Mesendoderm (in vitro differentiated cells): ENCODE measurements around the gene PIAS1.

ENCODE experiments used
- DNase-seq: peaks from one replicate; pipeline ENCODE4 v3.0.0; 2013
- H2AK5ac ChIP-seq: 2 replicates; pipeline ENCODE4 v1.6.1; 2013; ENCODE audit warnings: low read length, inconsistent platforms
- H2BK120ac ChIP-seq: 2 replicates; pipeline ENCODE4 v1.6.1; 2013; ENCODE audit warnings: low read depth, mild to moderate bottlenecking, low read length, moderate library complexity, mixed read lengths
- H2BK15ac ChIP-seq: replicated peaks from 2 replicates; pipeline ENCODE4 v1.6.1; 2013; ENCODE audit warnings: low read depth, mild to moderate bottlenecking, moderate library complexity
- H2BK5ac ChIP-seq: 2 replicates; pipeline ENCODE4 v1.6.1; 2013; ENCODE audit warnings: low read length, inconsistent platforms
- H3K18ac ChIP-seq: 2 replicates; pipeline ENCODE4 v1.6.1; 2013; ENCODE audit warnings: mild to moderate bottlenecking, low read length, mixed read lengths
- H3K23ac ChIP-seq: one replicate; pipeline ENCODE4 v1.6.1; 2013; ENCODE audit warnings: low read length
- H3K27ac ChIP-seq: 2 replicates; pipeline ENCODE4 v1.5.1; 2013; ENCODE audit warnings: low read depth, mild to moderate bottlenecking, inconsistent platforms, low read length, moderate library complexity
- H3K27me3 ChIP-seq: 2 replicates; pipeline ENCODE4 v1.6.1; 2013; ENCODE audit warnings: low read length, control low read depth, mild to moderate bottlenecking, inconsistent platforms; ENCODE audit not compliant: insufficient read depth, poor library complexity
- H3K36me3 ChIP-seq: 2 replicates; pipeline ENCODE4 v1.6.1; 2013; ENCODE audit warnings: low read length, inconsistent platforms; ENCODE audit not compliant: control insufficient read depth, insufficient read depth
- H3K4ac ChIP-seq: one replicate; pipeline ENCODE4 v1.6.1; 2013; ENCODE audit warnings: low read depth, mild to moderate bottlenecking, low read length, moderate library complexity
- H3K4me1 ChIP-seq: 2 replicates; pipeline ENCODE4 v1.6.1; 2013; ENCODE audit warnings: low read depth, low read length, inconsistent platforms; ENCODE audit not compliant: control insufficient read depth
- H3K4me2 ChIP-seq: 2 replicates; pipeline ENCODE4 v1.6.1; 2013; ENCODE audit warnings: low read length
- H3K4me3 ChIP-seq: 2 replicates; pipeline ENCODE4 v1.5.1; 2013; ENCODE audit warnings: mild to moderate bottlenecking, low read length
- H3K56ac ChIP-seq: one replicate; pipeline ENCODE4 v1.6.1; 2013; ENCODE audit warnings: low read length
- H3K79me1 ChIP-seq: 2 replicates; pipeline ENCODE4 v1.6.1; 2013; ENCODE audit warnings: low read length, inconsistent platforms
- H3K79me2 ChIP-seq: 2 replicates; pipeline ENCODE4 v1.6.1; 2013; ENCODE audit warnings: mild to moderate bottlenecking, low read length; ENCODE audit not compliant: control insufficient read depth, insufficient read depth
- H3K9ac ChIP-seq: 2 replicates; pipeline ENCODE4 v1.6.1; 2013; ENCODE audit warnings: low read length, inconsistent platforms
- H4K5ac ChIP-seq: one replicate; pipeline ENCODE4 v1.6.1; 2013; ENCODE audit warnings: low read length
- H4K8ac ChIP-seq: one replicate; pipeline ENCODE4 v1.6.1; 2013; ENCODE audit warnings: low read depth, mild to moderate bottlenecking, control low read depth, low read length, moderate library complexity
- WGBS: extraction: QIAGEN DNeasy Blood & Tissue Kit; methylation state at CpG from one replicate; pipeline ENCODE4 v1.1.7; 2013; ENCODE audit warnings: low lambda C conversion rate, missing lambda C conversion rate; ENCODE audit not compliant: insufficient coverage; ENCODE audit errors: extremely low coverage; 5-methylcytosine and 5-hydroxymethylcytosine counted together

The PIAS1 gene

GRCh38 chr15:68206711-68207151 lies 152.6 kb downstream of the PIAS1 start:
- Histone ChIP-seq H3K79me1 (peaks cover 14% of the 10 kb centered on the region), H3K27me3 (no peaks in the 10 kb centered on the region), H3K4me3 (no peak overlapping the region), H2AK5ac (no peak overlapping the region), H2BK15ac (no peak overlapping the region), H3K56ac (no peak overlapping the region), H3K23ac (no peak overlapping the region), H2BK120ac (no peak overlapping the region), H4K5ac (no peak overlapping the region), H3K79me2 (no peaks in the 10 kb centered on the region), H3K18ac (no peak overlapping the region), H3K36me3 (no peaks in the 10 kb centered on the region), H2BK5ac (no peak overlapping the region), H3K9ac (no peak overlapping the region), H3K27ac (no peak overlapping the region), H3K4me1 (peaks cover 12% of the 10 kb centered on the region), H3K4me2 (no peak overlapping the region), H4K8ac (no peak overlapping the region), H3K4ac (no peak overlapping the region)
- WGBS: no CpG with 5 or more reads among the region's 12 CpGs
- DNase-seq: no peak

- no peak overlapping the region for H2AK5ac ChIP-seq
- no peak overlapping the region for H4K5ac ChIP-seq
- no peak overlapping the region for H3K4me2 ChIP-seq
- H3K9ac ChIP-seq: no peak overlapping the region
- DNase-seq: no peak
- H2BK5ac ChIP-seq: no peak overlapping the region
- no peak overlapping the region for H3K18ac ChIP-seq
- H2BK120ac ChIP-seq: no peak overlapping the region
- no peak overlapping the region for H3K27ac ChIP-seq
- no peak overlapping the region for H2BK15ac ChIP-seq
- no peak overlapping the region for H3K23ac ChIP-seq
- no peaks in the 10 kb centered on the region for H3K36me3 ChIP-seq
- H3K4ac ChIP-seq: no peak overlapping the region
- no peak overlapping the region for H4K8ac ChIP-seq
- H3K27me3 ChIP-seq: no peaks in the 10 kb centered on the region
- no peaks in the 10 kb centered on the region for H3K79me2 ChIP-seq
- H3K79me1 ChIP-seq: peaks cover 14% of the 10 kb centered on the region
- H3K56ac ChIP-seq: no peak overlapping the region
- peaks cover 12% of the 10 kb centered on the region for H3K4me1 ChIP-seq
- WGBS: no CpG with 5 or more reads among the region's 12 CpGs
- no peak overlapping the region for H3K4me3 ChIP-seq
Observed at GRCh38 chr15:68207176-68207935, 153.2 kb downstream of the PIAS1 start.

GRCh38 chr15:68208136-68208535 lies 154.0 kb downstream of the PIAS1 start:
- no peak for DNase-seq
- no peaks in the 10 kb centered on the region for H3K27me3 ChIP-seq
- H3K27ac ChIP-seq: no peak overlapping the region
- no peak overlapping the region for H3K4me2 ChIP-seq
- H2BK120ac ChIP-seq: no peak overlapping the region
- peaks cover 12% of the 10 kb centered on the region for H3K4me1 ChIP-seq
- H3K79me2 ChIP-seq: no peaks in the 10 kb centered on the region
- H3K56ac ChIP-seq: no peak overlapping the region
- no peak overlapping the region for H2BK5ac ChIP-seq
- H2BK15ac ChIP-seq: no peak overlapping the region
- H3K36me3 ChIP-seq: no peaks in the 10 kb centered on the region
- H3K4ac ChIP-seq: no peak overlapping the region
- no peak overlapping the region for H4K8ac ChIP-seq
- H3K79me1 ChIP-seq: peaks cover 14% of the 10 kb centered on the region
- H3K9ac ChIP-seq: no peak overlapping the region
- no peak overlapping the region for H4K5ac ChIP-seq
- H3K4me3 ChIP-seq: no peak overlapping the region
- no peak overlapping the region for H2AK5ac ChIP-seq
- WGBS: no CpG with 5 or more reads among the region's 16 CpGs
- no peak overlapping the region for H3K18ac ChIP-seq
- H3K23ac ChIP-seq: no peak overlapping the region

GRCh38 chr15:68208636-68209240 lies 154.6 kb downstream of the PIAS1 start:
- H3K9ac ChIP-seq: no peak overlapping the region
- H3K79me1 ChIP-seq: peaks cover 13% of the 10 kb centered on the region
- H3K56ac ChIP-seq: no peak overlapping the region
- H4K8ac ChIP-seq: no peak overlapping the region
- no peak overlapping the region for H3K4ac ChIP-seq
- H3K27ac ChIP-seq: no peak overlapping the region
- no peak overlapping the region for H4K5ac ChIP-seq
- no peak overlapping the region for H2BK5ac ChIP-seq
- peaks cover 12% of the 10 kb centered on the region for H3K4me1 ChIP-seq
- H3K36me3 ChIP-seq: no peaks in the 10 kb centered on the region
- no peak overlapping the region for H3K23ac ChIP-seq
- H3K4me2 ChIP-seq: no peak overlapping the region
- DNase-seq: no peak
- H3K27me3 ChIP-seq: no peaks in the 10 kb centered on the region
- no peaks in the 10 kb centered on the region for H3K79me2 ChIP-seq
- no peak overlapping the region for H2BK15ac ChIP-seq
- no peak overlapping the region for H3K18ac ChIP-seq
- no CpG with 5 or more reads among the region's 13 CpGs for WGBS
- H3K4me3 ChIP-seq: no peak overlapping the region
- no peak overlapping the region for H2BK120ac ChIP-seq
- no peak overlapping the region for H2AK5ac ChIP-seq

- Histone ChIP-seq H4K8ac (no peak overlapping the region), H3K79me2 (no peaks in the 10 kb centered on the region), H3K23ac (no peak overlapping the region), H2BK5ac (no peak overlapping the region), H3K56ac (no peak overlapping the region), H3K4me2 (no peak overlapping the region), H4K5ac (no peak overlapping the region), H3K18ac (no peak overlapping the region), H3K27ac (no peak overlapping the region), H2BK15ac (no peak overlapping the region), H3K4me3 (no peak overlapping the region), H3K27me3 (no peaks in the 10 kb centered on the region), H2BK120ac (no peak overlapping the region), H2AK5ac (no peak overlapping the region), H3K4ac (no peak overlapping the region), H3K79me1 (peaks cover 14% of the 10 kb centered on the region), H3K9ac (no peak overlapping the region), H3K4me1 (peaks cover 12% of the 10 kb centered on the region), H3K36me3 (no peaks in the 10 kb centered on the region)
- no peak for DNase-seq
- no CpG with 5 or more reads among the region's 7 CpGs for WGBS
Observed at GRCh38 chr15:68209272-68209671, 155.2 kb downstream of the PIAS1 start.
